Rectal smooth muscle tissue (tissue), 1 donor: ENCODE results near the gene MGMT.

Source experiments
- H3K27ac ChIP-seq: one replicate; pipeline ENCODE4 v1.7.0; 2013; ENCODE audit warnings: low read depth, low read length, inconsistent platforms
- H3K27me3 ChIP-seq: one replicate; pipeline ENCODE4 v1.7.0; 2013; ENCODE audit warnings: low read length; ENCODE audit not compliant: control insufficient read depth, insufficient read depth
- H3K36me3 ChIP-seq: one replicate; pipeline ENCODE4 v1.7.0; 2013; ENCODE audit warnings: low read length; ENCODE audit not compliant: control insufficient read depth, insufficient read depth
- H3K4me1 ChIP-seq: one replicate; pipeline ENCODE4 v1.7.0; 2013; ENCODE audit warnings: low read length; ENCODE audit not compliant: control insufficient read depth, insufficient read depth
- H3K4me3 ChIP-seq: one replicate; pipeline ENCODE4 v1.7.0; 2013; ENCODE audit warnings: low read length
- H3K9ac ChIP-seq: one replicate; pipeline ENCODE4 v1.7.0; 2013; ENCODE audit warnings: low read length

The MGMT gene

DNA sequence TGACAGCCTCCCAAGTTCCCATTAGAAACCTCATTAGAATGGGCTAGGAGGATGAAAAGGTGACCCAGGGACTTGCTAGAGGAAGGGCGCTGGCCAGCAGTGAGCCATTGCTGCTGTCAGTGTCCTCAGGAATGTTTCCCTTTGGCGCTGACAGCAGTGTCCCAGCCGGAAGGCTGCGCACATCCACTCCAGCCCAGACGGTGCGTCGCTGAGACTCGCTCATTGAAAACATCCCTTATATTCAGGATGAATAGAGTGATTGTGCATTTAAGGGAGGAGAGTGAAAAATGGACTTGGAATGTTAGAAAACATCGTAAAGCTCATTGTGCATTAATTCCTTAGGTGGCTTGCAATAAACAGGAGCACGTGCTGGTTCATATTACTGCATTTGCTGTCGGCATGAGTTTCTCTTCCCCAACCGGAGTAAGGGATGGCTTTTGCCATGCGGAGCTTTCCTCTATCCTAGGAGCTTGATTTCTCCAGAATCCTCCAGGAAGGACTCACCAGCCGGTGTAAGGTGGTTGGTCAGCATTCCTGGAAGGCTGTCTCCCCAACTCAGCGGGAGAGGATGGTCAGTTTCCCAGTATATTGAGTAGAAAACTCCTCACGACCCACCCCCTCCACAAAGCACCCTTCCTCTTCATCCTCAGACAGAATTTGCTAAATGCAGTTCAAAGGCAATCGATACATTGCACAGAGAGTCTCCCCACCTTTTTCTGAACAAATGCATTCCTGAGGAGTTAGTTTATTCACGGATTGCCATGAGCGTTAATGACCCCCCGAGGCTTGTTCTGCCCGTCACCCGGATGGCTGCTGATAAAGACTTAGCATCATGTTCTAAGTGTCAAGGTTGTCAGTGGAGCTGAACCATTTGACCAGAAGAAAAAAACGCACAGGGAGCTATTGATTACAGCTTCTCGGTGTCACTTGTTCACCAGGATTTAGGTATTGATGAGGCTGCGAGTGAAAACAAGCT is 295.2 kb downstream of the MGMT start:
- Histone ChIP-seq H3K36me3 (no peaks in the 10 kb centered on the region), H3K4me1 (no peaks in the 10 kb centered on the region), H3K27ac (no peak overlapping the region), H3K27me3 (peaks cover 4% of the 10 kb centered on the region), H3K9ac (no peak overlapping the region), H3K4me3 (no peak overlapping the region)

DNA sequence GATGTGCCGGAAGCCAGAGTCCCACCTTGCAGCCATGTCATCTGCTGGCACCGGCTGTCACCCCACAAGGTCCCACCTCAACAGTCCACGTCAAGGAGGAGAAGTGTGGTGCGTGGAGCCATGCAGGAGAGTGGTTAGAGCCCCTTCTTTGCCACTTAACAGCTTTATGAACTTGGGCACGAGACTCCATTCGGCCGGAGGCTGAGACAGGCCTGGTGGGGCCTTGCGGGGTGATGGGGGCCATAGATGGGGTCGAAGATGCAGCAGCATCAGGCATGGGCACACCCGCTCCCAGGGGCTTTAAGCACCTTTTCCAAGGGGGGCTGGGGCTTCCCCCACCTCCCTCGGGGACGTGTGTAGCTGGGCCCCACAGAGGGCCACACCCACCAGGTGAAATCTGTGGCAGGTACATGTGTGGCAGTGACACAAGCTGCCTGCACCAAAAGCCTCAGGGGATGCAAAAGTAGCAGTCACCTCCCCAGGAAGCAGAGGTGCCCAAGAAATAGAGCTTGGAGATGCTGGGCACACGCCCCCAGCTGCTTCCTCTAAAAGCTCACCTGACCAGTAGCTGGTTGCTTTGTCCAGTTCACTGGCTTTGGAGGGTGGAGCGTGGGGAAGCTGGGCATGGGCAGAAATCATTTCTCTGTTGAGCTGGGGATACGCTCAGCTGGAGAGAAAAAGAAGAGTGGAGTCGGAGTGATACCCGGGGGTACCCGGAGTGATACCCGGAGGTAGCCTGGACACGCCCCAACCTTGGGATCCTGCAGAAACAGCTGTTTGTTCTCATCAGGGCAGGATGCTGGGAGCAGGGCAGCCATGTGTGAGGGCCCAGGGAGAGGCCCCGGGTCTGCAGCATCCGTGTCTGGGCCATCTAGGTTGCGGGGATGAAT is 297.2 kb downstream of the MGMT start:
- Histone ChIP-seq H3K4me3 (no peak overlapping the region), H3K36me3 (no peaks in the 10 kb centered on the region), H3K27ac (no peak overlapping the region), H3K4me1 (no peaks in the 10 kb centered on the region), H3K9ac (no peak overlapping the region), H3K27me3 (peaks cover 4% of the 10 kb centered on the region)

DNA sequence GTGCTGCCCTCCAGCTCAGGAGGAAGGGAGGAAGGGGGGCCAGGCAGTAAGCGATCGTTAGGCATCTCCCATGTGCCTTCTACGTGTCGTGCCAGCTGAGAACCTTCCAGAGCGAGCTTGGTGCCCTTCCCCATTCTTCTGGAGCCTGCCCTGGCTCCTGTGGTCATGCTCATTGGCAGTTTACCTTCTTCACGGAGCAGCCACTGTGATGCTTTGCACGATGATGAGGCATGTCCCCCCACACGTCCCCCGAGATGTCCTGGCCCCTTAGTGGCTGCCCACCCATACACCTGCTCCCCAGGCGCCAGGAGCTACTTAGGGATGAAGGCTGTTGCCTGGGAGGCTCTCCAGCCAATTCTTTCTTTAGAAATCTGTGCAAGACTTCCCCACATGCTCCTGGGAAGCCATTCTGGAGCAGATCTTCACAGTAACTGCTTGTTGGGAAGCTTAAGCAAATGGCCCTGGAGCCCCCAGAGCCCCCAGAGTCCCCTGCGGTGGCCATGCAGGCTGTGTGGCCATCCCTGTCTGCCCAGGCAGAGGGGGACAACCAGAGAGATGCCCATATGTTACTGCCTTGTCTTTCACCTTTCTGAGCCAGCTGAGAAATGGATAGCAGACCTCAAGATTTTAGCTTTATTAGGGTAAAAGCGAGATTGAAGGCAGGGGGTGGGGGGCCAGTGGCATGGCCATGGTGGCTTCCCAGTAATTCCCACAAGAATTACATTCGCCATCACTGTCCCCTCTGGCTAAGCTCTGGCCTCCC is 298.0 kb downstream of the MGMT start:
- no peak overlapping the region for H3K9ac ChIP-seq
- H3K27me3 ChIP-seq: peaks cover 4% of the 10 kb centered on the region
- H3K27ac ChIP-seq: no peak overlapping the region
- H3K4me3 ChIP-seq: no peak overlapping the region
- peaks cover 4% of the 10 kb centered on the region for H3K36me3 ChIP-seq
- no peaks in the 10 kb centered on the region for H3K4me1 ChIP-seq

DNA sequence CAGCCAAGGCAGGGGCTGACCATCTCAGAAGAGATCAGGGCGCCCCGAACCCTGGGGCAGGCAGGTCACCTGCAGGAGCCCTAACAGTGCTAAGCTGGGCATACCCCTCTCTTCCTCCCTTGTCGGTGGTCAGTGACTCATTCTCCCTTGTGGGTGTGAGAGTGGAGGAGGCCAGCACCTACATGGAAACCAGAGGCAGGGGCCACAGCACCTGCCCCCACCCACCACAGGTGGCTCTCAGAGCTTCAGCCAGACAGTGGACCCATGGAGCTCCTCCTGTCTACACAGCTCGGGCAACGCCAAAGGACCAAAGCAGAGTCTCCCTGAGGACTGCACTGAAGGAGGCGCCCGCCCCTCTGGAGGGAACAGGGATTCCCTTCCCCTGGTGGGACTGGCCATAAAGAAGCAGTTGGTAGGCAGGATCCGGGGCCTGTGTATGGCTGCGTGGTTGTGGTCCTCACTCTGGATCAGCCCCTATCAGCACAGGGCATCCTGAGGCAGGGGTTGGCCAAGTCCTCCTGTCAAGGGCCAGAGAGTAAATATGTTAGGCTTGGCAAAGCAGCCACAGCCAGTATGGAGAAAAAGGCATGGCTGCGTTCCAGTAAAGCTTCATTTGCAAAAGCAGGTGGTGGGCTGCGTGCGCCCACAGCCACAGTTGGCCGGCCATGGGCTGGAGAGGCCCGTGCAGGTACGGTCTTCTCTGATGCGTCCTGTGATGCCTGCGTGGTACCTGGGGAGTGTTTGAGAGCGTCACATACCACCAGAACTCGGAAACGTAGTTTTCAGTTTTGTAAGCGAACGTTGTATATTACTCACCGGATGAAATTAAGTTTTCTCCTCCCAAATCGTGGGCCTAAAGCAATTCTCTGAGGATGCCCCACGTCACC is 298.9 kb downstream of the MGMT start:
- H3K36me3 ChIP-seq: peaks cover 4% of the 10 kb centered on the region
- no peak overlapping the region for H3K27ac ChIP-seq
- H3K9ac ChIP-seq: no peak overlapping the region
- H3K27me3 ChIP-seq: peaks cover 4% of the 10 kb centered on the region
- no peak overlapping the region for H3K4me3 ChIP-seq
- H3K4me1 ChIP-seq: no peaks in the 10 kb centered on the region

DNA sequence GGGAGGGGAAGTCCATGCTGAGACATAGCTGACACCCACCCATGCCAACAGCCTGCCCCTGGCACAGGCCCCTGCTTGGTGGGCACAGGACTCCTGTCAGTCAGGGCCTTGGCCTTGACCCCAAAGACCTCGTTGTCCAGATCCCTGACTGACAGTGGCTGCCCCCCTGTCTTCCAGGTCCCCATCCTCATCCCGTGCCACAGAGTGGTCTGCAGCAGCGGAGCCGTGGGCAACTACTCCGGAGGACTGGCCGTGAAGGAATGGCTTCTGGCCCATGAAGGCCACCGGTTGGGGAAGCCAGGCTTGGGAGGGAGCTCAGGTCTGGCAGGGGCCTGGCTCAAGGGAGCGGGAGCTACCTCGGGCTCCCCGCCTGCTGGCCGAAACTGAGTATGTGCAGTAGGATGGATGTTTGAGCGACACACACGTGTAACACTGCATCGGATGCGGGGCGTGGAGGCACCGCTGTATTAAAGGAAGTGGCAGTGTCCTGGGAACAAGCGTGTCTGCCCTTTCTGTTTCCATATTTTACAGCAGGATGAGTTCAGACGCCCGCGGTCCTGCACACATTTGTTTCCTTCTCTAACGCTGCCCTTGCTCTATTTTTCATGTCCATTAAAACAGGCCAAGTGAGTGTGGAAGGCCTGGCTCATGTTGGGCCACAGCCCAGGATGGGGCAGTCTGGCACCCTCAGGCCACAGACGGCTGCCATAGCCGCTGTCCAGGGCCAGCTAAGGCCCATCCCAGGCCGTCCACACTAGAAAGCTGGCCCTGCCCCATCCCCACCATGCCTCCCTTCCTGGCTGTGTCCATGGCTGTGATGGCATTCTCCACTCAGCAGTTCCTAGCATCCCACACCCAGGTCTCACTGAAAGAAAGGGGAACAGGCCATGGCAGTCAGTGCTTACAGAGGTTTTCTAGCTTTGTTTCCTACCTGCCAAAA is 299.8 kb downstream of the MGMT start:
- Histone ChIP-seq H3K4me1 (no peaks in the 10 kb centered on the region), H3K27me3 (peaks cover 4% of the 10 kb centered on the region), H3K9ac (no peak overlapping the region), H3K36me3 (peaks cover 4% of the 10 kb centered on the region), H3K27ac (no peak overlapping the region), H3K4me3 (no peak overlapping the region)

GRCh38 chr10:129767751-129768150 is 300.7 kb downstream of the MGMT start:
- H3K27ac ChIP-seq: no peak overlapping the region
- peaks cover 4% of the 10 kb centered on the region for H3K36me3 ChIP-seq
- H3K4me1 ChIP-seq: no peaks in the 10 kb centered on the region

DNA sequence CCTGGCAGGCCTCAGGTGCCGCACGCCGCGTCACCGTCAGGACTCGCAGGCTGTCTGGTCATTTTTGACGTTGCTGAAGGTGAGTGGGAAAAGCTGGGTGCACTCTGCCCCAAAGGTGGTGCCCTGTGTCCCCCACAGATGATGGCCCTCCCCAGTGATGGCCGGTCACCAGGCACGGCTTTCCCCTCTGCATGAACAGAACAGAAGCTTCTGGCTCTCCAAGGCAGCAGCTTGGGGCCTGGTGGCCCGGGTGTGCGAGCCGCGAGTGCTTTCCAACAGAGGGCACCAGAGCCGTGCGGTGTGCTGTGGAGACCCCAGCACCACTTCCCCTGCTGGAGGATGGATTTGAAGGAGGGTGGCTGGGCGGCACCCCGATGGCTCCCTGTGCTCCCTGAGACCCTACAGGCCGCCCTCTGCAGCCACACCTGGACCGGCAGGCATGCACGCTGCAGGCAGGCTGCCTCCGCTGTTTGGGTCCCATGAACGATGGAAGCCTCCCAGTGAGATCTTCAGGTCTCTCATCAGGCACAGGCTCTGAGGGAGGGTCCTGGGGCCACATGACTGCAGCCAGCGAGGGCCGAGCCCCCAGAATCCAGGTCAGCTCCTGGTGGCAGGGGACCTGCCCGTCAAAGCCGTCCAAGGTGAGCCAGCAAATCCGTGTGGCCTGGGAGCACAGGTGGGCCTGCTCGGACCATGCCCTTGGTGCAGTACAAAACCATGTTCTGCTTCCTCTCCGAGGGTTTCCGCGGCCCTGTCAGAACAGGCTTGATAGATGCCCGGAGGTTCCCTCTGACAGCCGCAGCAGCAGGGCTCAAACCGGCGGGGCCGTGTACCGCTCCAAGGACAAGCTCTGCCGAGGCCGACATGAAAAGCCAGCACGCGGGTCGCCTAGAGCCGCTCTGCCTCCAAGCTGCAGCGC is 301.7 kb downstream of the MGMT start:
- Histone ChIP-seq H3K4me1 (no peaks in the 10 kb centered on the region), H3K9ac (no peak overlapping the region), H3K27me3 (peaks cover 4% of the 10 kb centered on the region), H3K36me3 (peaks cover 4% of the 10 kb centered on the region), H3K27ac (no peak overlapping the region), H3K4me3 (no peak overlapping the region)

More at GRCh38 chr10:129767751-129768150, 300.7 kb downstream of the MGMT start:
- Histone ChIP-seq H3K9ac (no peak overlapping the region), H3K4me3 (no peak overlapping the region), H3K27me3 (peaks cover 4% of the 10 kb centered on the region)

GRCh38 chr10:129769381-129770116 is 302.5 kb downstream of the MGMT start:
- Histone ChIP-seq H3K27ac (no peak overlapping the region), H3K9ac (no peak overlapping the region), H3K4me1 (no peaks in the 10 kb centered on the region), H3K27me3 (peaks cover 4% of the 10 kb centered on the region), H3K36me3 (peaks cover 4% of the 10 kb centered on the region), H3K4me3 (no peak overlapping the region)

DNA sequence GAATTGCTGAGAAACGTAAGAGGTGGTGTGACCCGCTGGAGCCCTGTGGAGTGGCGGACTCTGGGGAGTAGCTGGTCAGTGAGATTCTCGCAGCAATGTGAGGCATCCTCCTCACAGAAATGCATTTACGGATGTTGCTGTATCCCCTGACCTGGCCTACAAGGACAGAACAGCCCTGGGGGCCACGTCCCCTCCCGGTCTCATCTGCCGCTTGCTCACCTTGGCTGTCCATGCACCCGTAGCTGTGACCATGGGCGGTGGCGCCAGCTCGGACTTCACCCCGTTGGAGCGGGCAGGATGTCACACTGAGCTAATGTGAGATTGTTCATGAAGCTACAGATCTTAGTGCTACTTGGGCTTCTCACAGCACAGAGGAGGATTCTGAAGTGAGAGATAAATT is 303.2 kb downstream of the MGMT start:
- peaks cover 4% of the 10 kb centered on the region for H3K36me3 ChIP-seq
- no peak overlapping the region for H3K4me3 ChIP-seq
- H3K27ac ChIP-seq: no peak overlapping the region
- peaks cover 4% of the 10 kb centered on the region for H3K27me3 ChIP-seq
- no peaks in the 10 kb centered on the region for H3K4me1 ChIP-seq
- no peak overlapping the region for H3K9ac ChIP-seq
